ENCODE measurements around the gene NBR1.
"Not testable (repeated sequence)": the region's sequence is repeated elsewhere in the genome, so short reads cannot be mapped to it uniquely, and the experiment has no call there.

NBR1 gene

DNA sequence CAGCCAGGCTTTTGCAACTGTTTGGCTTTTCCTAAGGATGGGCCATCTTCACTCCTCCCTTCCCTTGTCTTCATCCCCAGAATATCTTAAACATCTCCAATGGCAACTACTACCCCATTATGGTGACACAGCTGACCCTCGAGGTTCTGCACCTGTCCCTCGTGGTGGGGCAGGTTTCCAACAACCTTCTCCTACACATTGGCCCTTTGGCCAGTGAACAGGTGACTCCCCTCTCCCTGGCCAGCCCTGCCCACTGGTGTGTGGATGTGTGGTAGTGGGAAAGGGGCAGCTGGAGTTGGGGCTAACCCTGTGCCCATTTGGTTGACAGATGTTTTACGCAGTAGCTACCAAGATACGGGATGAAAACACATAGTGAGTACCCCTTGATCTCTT is 45.4 kb downstream of the NBR1 start:
- DNase-seq (ENCODE audit: low spot score) = no peak

DNA sequence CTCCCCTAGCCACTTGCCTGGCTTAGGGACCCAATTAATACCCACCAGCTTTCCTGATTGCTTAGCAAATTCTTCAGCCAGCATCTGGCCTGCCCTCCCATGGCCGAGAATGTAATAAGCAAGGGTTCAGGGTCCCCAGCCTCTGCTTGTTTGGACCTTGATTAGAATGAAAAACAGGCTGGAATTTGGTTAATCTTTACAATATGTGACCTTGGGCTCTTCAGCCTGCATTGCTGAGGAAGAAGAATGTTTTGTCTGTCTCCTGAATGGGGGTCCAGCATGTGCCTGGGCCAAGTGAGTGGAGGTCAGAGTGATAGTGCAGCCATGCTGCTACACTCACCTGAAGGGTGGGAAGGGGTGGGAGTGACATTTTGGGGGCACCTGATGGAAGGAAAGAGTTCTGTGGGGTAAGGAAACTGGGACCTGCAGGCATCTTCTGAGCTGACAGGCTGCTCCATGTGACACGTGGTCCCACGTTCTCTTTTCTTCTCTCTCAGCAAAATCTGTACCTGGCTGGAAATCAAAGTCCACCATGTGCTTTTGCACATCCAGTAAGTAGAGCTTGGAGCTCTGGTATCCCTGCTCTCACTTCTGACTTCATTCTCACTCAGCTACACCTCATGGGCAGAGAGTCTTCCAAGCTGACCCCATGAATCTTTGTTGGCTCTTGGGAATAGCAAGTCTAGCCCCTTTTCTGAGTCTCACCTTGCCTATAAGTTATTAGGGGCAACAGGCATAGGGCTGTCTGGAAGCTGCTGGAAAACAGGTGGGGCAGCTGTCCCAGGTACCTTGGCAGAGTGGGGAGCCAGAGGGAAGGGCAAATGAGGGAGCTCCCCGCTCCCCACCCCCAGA is 46.0 kb downstream of the NBR1 start:
- DNase-seq (ENCODE audit: low spot score) = no peak

- no peak for DNase-seq (ENCODE audit: low spot score)
Observed at GRCh38 chr17:43217614-43218087, 46.6 kb downstream of the NBR1 start.

GRCh38 chr17:43219001-43219400 is 48.0 kb downstream of the NBR1 start:
- no peak for DNase-seq (ENCODE audit: low spot score)

GRCh38 chr17:43219746-43220380 is 48.8 kb downstream of the NBR1 start:
- DNase-seq (ENCODE audit: low spot score) = no peak

- DNase-seq (ENCODE audit: low spot score) = no peak
Observed at GRCh38 chr17:43220511-43221125, 49.6 kb downstream of the NBR1 start.

DNA sequence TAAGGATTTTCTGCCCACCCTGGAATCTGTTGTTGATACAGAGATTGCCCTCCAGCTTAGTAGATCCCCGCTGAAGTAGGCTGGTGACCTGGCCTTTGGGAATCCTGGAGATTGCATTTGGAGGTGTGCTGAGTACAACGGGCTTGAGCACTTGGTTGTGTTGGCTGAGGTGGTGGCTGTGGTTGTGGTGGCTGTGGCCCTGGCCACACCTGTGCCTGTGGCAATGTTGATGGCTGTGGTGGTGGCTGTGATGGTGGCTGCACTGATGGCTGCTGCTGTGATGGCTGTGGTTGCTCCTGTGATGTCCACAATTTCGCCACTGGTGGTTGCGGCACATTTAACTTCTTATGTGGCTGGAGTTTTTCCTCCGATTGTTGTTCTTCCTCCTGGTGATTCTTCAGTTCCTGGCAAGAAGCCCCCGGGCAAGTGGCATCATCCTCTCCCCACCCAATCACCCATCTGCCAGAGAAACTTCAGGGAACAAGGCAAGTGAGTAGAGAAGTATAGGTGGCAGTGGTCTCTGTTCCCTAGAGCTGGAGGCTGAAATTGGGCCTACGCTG is 53.2 kb downstream of the NBR1 start:
- DNase-seq (ENCODE audit: low spot score) = no peak

DNA sequence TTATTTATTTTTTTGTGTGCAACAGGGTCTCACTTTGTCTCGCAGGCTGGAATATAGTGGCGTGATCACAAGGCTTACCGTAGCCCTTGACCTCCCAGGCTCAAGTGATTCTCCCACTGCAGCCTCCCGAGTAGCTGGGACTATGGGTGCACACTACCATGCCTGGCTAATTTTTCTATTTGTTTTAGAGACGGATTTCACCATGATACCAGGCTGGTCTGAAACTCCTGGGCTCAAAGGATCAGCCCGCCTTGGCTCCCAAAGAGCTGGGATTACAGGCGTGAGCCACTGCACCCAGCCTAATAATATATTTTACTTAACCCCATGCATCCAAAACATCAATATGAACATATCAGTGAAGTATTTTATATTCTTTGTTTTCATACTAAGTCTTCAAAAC is 55.4 kb downstream of the NBR1 start:
- no peak for DNase-seq (ENCODE audit: low spot score)

- not testable (repeated sequence) for DNase-seq (ENCODE audit: low spot score)
Observed at GRCh38 chr17:43228020-43228782, 57.2 kb downstream of the NBR1 start, which contains the start of gene CCDC200. TSS of gene CCDC200 (minus strand) at chr17:43228623. CDS start at chr17:43228554, 69 bp downstream.

DNA sequence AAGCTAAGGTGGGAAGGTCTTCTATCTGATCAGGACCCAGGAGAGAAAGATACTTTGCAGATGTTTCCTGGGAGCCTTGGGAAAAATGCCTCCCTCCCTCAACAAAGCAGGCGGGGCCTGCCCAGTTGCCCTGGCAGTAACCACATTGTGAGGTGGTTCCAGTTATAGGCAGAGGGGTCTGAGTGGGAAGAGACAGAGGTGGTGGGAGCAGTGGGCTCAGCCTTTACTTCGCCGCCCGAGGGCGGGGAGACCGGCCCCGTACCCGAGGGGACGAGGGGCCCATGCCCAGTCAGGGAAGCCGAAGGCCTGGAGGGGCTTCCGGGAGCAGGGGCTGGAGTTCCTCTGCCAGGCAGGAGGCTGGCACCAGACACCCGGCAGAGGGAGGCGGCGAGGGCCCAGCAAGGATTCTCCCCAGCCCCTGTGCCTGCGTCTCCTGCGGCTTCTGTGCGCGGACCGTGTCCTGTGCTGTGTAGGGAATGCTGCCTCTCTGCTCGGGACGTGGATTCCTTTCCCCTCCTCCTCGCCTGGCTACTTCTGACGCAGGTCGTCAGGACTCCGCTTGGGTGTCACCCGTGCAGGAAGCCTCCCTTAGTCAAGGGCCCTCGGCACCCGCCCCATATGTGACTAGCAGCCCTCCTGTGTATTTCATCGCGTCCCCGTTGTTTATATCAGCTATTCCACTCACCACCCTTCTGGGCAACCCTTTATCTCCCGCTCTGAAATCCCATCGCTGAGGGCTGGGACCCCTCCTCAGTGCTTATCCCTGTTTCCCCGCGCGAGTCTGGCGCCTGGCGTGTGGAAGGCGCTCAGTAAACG is 60.4 kb downstream of the NBR1 start:
- DNase-seq (ENCODE audit: low spot score) = not testable (repeated sequence)

DNA sequence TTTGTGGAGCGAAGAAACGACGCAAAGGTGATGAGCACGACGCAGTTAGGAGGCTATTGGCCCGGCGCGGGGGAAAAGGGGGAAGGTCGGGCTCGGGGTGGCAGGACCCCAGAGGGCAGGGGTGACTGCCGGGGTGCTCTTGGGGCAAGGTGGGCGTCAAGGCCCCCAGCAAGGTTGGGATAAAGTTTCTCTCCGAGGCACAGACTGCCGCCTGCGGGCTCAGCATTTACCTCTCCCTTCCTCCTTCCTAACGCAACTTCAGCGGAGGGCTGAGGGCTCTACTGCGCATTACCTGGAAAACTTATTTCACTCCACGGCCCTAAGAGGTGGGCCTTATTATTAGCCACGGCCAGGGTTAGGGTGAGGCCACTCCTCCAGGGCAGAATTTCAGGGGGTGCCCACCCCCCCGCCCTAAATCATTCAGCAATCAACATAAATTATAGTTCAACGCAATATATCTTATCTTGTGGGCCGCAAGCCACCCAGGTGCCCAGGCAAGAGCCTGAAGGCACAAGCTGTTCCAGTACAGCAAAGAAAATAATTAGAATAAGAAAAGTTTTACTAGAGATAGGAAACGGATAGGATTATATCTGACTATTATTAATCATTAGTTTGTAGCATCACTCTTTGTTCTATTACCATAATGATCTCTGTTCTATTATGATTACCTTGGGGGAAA is 61.1 kb downstream of the NBR1 start:
- not testable (repeated sequence) for DNase-seq (ENCODE audit: low spot score)

DNA sequence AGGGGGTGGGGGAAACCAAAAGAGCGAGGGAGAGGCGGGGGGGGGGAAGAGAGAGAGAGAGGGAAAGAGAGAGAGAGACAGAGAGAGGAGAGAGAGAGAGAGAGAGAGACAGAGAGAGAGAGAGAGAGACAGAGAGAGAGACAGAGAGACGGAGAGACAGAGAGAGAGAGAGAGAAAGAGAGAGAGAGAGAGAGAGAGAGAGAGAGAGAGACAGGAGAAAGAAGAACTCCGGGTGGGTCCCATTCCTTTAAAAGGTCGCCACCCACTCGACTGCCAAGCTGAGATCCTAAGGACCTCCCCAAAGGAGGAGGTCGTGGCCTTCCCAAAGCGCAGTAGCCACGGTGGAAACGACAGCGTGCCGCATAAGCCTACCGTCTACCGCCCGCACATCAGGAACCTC is 62.2 kb downstream of the NBR1 start:
- not testable (repeated sequence) for DNase-seq (ENCODE audit: low spot score)

- not testable (repeated sequence) for DNase-seq (ENCODE audit: low spot score)
Observed at GRCh38 chr17:43233877-43234276, 62.9 kb downstream of the NBR1 start, which contains the start of gene RNU2-1. TSS of gene RNU2-1 (minus strand) at chr17:43233977.

GRCh38 chr17:43239597-43239996 is 68.6 kb downstream of the NBR1 start:
- not testable (repeated sequence) for DNase-seq (ENCODE audit: low spot score)

DNA sequence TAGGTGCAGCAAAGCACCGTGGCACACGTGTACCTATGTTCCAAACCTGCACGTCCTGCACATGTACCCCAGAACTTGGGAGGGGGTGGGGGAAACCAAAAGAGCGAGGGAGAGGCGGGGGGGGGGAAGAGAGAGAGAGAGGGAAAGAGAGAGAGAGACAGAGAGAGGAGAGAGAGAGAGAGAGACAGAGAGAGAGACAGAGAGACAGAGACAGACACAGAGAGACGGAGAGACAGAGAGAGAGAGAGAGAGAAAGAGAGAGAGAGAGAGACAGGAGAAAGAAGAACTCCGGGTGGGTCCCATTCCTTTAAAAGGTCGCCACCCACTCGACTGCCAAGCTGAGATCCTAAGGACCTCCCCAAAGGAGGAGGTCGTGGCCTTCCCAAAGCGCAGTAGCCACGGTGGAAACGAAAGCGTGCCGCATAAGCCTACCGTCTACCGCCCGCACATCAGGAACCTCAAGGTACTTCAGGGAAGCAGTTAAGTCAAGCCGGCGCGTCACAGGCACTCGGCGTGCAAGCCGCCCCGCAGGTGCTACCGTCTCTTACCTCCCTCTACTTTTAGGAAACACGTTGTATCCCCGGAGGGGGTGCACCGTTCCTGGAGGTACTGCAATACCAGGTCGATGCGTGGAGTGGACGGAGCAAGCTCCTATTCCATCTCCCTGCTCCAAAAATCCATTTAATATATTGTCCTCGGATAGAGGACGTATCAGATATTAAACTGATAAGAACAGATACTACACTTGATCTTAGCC is 69.8 kb downstream of the NBR1 start:
- not testable (repeated sequence) for DNase-seq (ENCODE audit: low spot score)

GRCh38 chr17:43246456-43246855 is 75.4 kb downstream of the NBR1 start:
- DNase-seq (ENCODE audit: low spot score) = not testable (repeated sequence)
